Measurements from ENCODE around the gene TTC34. TPM values are rescaled to one million over a fixed set of nuclear protein-coding genes. Genes with fewer than 3 reads are reported as not detected.
A peak's percentile ranks its signal among the peaks of the same experiment; 100 is the strongest.

Gene TTC34
- total and polyA plus RNA-seq, 9 of the 15 experiments (the other 6 are each of a cell fraction or from before 2014, with no cell fraction given), result 0.03 to 0.38 (median 0.05) TPM; not detected in 2

GRCh38 chr1:2812939-2813653 lies 11.6 kb upstream of the TTC34 start:
- FAIRE-seq (no peak), ATAC-seq (no peak), DNase-seq (ENCODE audit: extremely low read depth in 1 of 4, low spot score in 3 of 4) (no peak)
- TF ChIP-seq E2F6 (IDR thresholded peaks at IDR 0.05; ENCODE audit: borderline replicate concordance in 1 of 2, extremely low read depth in 1 of 2, insufficient read depth in 1 of 2, insufficient read length in 1 of 2, low read depth in 1 of 2, low read length in 1 of 2, poor library complexity in 1 of 2, severe bottlenecking in 1 of 2) (peak in 1 of 2 experiments; percentile 19), ESRRB (CRISPR knock-in tag; IDR thresholded peaks at IDR 0.05; ENCODE audit: borderline replicate concordance) (no peak), TBL1XR1 (IDR thresholded peaks at IDR 0.05; ENCODE audit: low read length in 2 of 2) (no peak), RBM39 (optimal IDR thresholded peaks at IDR 0.05; ENCODE audit: low read depth, low read length) (no peak), ZNF23 (CRISPR knock-in tag; IDR thresholded peaks at IDR 0.05) (no peak)
- no peaks in the 10 kb centered on the region for H3K36me3 ChIP-seq (ENCODE audit: control insufficient read depth, insufficient read depth, low read length)
- peaks cover 0 to 18% of the 10 kb centered on the region in 2 experiments; a peak in 2 of 5 replicates for H3K27me3 ChIP-seq (ENCODE audit: control insufficient read depth in 2 of 2, insufficient read depth in 2 of 2, low read length in 2 of 2)
- no peaks in the 10 kb centered on the region for H4K20me1 ChIP-seq (replicated peaks; ENCODE audit: control insufficient read depth, insufficient read depth, low read length)
- CTCF ChIA-PET (ENCODE audit: low intra/inter-chr PET ratio), result no interaction called here
- POLR2A ChIA-PET, result interaction anchor here (1.1 kb wide), 1 partner anchor 15 kb away, joined by 3 read pairs; no protein-coding TSS in a partner anchor
- H3K79me2 ChIP-seq (ENCODE audit: control insufficient read depth, insufficient read depth, low read length), result no peaks in the 10 kb centered on the region
- H3K9me3 ChIP-seq (replicated peaks; ENCODE audit: control insufficient read depth, insufficient read depth, low read depth, low read length), result no peaks in the 10 kb centered on the region; the same call in 1 of the 2 replicates
- no peak overlapping the region for H3K4me2 ChIP-seq (ENCODE audit: insufficient read depth, low read length)
- H2AFZ ChIP-seq (ENCODE audit: low read depth, low read length), result no peak overlapping the region
- no TSS peak for BruUV-seq (replicated peaks)
- intact Hi-C loops (cut with micrococcal nuclease) (no loop called here), in situ Hi-C loops (cut with MboI) (no loop called here)
- no peak overlapping the region for H3K27ac ChIP-seq (ENCODE audit: extremely low read depth, low read depth, low read length)
- H3K4me3 ChIP-seq, result no peak overlapping the region
- 5% methylated on average over 28 of the region's 34 CpGs for WGBS (ENCODE audit: insufficient coverage, low coverage, missing lambda C conversion rate)
- no peak overlapping the region for H3K9ac ChIP-seq (ENCODE audit: insufficient read depth in 1 of 2, low read depth in 2 of 2, low read length in 2 of 2)
- no peaks in the 10 kb centered on the region for H3K4me1 ChIP-seq (replicated peaks in 1 of 2; ENCODE audit: control insufficient read depth in 2 of 2, insufficient read depth in 2 of 2, low read length in 2 of 2)
- H3K9me1 ChIP-seq (ENCODE audit: control insufficient read depth, insufficient read depth, low read length), result no peaks in the 10 kb centered on the region
